Fibroblast of skin of scalp (primary cell): ENCODE data around the gene COQ8A. TPM values are rescaled to one million over a fixed set of nuclear protein-coding genes. Genes with fewer than 3 reads are reported as not detected.
A peak's percentile ranks its signal among the peaks of the same experiment; 100 is the strongest.

Source experiments
- DNase-seq: peaks from one replicate; pipeline ENCODE4 v3.0.0-alpha.2; 2013
- polyA plus RNA-seq, 2 experiments: library from polyadenylated mRNA; unstranded; fragments of 120-200 nt; gene quantifications; one replicate each; pipeline ENCODE4 v1.2.1, GENCODE V29; 2013; ENCODE audit not compliant: insufficient read length in 2 of 2

COQ8A gene
- polyA plus RNA-seq (2013, experiment 1 of 2; ENCODE audit: insufficient read length) = 3.9 TPM
- polyA plus RNA-seq (2013, experiment 2 of 2; ENCODE audit: insufficient read length) = 5.5 TPM

DNA sequence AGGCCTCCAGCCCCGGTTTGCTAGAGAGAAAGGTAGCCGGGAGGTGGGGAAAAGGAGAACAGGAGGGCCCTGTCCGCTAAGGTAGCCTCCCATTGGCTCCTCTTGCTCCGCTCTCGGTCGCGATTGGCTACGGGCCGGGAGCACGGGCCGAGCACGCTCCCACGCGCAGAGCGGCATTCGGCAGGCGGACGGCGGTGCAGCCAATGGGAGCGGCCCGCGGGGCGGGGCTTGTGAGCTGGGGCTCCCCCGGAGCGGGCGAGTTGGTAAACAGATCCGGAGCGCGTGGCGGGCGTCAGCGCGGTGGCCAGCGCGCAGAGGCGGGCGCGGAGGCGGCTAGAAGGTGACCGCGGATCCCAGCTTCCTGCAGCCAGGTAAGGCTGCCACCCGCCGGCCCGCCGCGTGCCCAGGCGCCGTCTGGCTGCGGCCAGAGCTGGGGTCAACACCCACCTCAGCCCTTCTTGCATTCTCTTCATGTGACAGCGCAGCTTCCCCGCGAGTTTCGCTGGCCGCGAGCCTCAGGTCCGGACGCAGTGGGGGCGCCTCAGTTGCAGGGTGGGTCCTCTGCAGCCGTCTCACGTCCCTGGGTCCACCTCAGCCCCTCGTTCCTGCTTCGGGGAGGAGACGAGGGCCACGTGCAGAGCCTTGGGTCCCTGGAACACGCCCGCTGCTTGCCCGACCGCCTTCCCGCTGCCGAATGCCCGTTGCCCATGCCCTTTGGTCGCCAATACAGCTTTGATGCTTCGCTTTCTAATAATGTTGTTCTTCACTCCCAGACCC, at the start of gene COQ8A:
COQ8A (plus strand) TSS at position 266 of the 777 bp plus-strand sequence. CDS start 21,092 bp downstream, outside the sequence.
- DNase-seq = peak; percentile 100

DNA sequence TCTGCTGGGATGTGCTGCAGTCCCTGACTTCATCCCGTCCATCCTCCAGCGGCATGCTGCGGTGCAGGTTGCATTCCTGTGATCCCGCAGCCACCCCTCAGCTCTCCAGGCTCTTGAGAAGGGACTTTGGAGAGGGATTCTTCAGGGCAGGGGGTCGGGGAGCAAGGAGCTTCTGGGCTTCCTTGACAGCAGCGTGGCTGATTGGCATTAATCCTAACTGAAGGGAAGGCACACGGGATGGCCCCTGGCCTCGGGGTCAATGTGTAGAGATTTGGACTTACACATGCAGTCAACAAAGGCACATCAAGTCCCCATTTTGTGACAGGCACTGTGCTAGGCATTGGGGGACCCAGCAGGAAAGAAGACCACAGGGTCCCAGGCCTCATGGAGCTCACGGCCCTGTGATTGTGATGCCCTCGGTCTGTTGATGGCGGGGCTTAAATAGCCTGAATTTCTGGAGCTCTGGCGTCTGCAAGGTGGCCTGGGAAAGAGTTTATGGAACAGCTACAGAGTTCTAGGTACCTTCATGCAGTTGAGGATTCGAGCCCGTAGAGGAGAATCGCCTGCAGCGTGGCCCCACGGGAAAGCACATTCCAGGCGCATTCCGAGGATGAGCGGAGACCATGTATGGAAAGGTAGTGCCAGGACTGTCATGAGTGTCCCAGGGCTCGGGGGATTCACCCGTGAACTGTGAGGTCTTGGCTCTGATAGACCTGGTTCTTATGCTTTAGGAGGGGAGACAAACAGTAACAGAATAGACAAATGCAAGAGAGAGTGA, 49.6 kb upstream of the COQ8A start:
- DNase-seq = no peak

DNA sequence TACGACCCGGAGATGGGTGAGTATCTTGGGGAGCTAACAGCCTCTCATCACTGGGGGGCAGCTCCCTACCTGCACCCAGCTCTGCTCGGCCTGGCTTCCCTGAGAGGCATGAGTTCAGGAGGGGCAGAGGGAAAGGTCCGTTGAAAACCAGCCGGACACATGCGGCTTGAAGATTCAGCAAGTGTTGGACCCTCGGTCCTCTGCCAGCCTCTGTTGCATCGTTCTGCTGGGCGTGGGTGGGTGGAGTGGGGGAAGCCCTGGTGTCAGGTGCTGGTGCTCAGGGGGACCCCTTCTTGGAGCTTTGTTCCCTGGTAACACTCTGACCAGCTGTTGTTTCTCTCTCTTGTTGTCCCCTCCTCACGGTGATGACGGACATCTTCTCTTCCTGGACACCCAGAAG, 48.7 kb upstream of the COQ8A start:
- no peak for DNase-seq

DNA sequence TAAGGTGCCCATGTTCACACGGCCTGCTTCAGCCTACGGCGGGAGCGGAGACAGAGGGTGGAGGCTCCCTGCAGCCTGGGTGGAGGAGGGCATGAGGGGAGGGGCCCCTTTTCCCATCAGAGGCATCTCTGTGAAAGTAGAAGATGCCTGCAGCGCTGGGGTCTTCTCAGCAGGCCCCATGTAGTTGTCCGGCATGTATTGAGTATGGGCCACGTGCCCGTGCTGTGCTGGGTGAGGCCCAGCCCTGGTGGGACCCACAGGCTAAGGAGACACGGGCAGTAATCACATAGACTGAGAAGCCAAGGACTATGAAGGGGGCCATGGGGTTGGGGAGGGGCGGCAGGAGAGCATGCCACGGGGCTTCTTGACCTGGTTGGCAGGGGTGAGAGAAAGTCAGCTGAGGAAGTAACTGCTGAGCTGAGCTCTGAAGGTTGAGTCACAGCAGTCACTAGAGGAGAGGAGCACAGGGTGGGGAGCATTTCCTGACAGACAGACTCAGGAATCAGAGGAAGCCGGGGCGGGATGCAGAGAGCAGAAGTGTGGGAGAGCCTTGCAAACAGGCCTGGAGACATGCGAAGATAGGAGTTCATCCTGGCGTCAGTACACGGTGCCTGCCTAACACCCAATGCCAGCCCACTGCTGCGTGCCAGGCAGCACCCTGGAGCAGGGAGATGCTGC, 48.1 kb upstream of the COQ8A start:
- DNase-seq = peak; percentile 8

DNA sequence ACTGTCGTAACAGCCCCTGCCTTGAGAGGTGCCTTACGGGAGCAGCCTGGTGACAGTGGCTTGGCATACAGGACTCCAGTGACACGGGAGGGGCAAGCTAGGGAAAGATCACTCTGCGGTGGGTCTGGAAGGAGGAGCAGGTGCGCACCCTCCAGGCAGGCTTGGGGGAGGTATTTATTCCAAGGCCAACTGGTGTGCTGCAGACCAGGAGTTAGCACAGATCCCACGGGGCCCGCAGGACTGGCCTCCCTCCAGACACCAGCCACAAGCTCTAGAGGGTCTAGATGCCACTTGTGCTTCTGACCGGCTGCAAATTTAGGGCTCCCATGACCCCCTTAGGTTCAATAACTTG, 47.6 kb upstream of the COQ8A start:
- DNase-seq = no peak

DNA sequence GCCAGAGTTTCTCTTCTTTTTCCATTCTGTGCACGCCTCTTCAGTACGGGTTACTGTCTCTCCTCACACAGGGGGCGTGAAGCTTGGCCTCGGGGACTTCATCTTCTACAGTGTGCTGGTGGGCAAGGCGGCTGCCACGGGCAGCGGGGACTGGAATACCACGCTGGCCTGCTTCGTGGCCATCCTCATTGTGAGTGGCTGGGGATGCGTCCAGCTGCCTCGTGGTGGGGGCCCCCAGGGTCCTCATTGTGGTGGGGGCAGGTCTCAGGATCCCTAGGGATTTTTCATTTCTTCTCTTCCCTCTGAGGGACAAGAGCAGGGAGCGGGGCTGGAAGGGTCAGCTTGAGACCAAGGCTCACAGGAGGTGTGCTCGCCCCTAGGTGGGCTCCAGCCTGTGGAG, 46.2 kb upstream of the COQ8A start:
- no peak for DNase-seq

DNA sequence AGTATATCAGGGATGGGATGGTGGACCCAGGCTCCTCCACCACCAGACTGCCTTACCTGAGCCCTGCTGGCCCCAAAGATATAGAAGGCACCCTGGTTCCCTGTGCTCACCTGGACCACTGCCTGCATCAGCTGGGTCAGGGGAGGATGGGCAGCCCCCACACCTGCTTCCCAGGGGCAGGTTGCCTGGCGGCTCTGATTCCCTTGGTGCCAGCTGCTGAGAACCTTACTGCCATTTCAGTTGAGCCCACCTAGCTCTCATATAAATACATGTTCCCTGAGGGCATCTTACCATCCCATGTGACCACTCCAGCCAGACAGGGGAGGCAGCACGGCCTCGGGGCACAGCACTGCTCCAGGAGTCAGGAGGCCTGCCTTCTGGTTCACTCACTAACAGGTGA, 45.3 kb upstream of the COQ8A start:
- DNase-seq = no peak

DNA sequence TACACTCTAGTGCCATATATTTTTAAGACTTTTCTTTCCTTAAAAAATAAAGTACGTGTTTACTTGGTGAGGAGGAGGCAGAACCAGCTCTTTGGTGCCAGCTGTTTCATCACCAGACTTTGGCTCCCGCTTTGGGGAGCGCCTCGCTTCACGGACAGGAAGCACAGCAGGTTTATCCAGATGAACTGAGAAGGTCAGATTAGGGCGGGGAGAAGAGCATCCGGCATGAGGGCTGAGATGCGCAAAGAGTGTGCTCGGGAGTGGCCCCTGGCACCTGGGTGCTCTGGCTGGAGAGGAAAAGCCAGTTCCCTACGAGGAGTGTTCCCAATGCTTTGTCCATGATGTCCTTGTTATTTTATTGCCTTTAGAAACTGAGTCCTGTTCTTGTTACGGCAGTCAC, 44.5 kb upstream of the COQ8A start:
- no peak for DNase-seq

DNA sequence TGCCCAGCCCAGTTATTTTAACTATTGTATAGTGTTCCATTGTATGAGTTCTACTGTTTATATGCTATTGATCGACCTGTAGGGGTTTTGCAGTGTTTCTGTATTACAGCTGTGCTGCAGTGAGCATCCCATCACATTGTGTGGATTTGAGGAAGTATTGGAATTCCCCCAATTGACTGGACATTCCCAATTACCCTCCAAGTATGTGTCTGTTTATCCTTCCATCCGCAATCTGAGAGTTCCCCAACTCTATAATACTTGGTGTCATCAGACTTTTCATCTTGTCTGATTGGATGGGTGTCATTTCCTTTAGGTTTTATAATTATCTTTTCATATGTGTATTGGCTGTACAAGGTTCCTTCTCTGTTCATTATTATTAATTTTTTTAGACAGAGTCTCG, 41.8 kb upstream of the COQ8A start:
- no peak for DNase-seq

DNA sequence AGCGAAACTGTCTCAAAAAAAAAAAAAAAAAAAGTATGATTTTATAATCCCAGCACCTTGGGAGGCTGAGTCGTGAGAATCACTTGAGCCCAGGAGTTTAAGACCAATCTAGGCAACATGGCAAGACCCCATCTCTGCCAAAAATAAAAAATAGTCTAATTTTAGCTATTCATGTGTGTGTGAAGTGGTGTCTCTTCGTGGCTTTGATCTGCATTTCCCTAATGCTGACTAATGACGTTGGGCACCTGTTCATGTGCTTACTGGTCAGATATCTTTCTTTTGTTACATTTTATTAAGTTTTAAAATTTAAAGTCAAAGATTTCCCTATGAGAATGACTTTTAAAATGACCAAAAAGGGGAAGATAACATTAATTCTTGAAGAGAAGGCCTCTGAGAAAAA, 38.7 kb upstream of the COQ8A start:
- no peak for DNase-seq

DNA sequence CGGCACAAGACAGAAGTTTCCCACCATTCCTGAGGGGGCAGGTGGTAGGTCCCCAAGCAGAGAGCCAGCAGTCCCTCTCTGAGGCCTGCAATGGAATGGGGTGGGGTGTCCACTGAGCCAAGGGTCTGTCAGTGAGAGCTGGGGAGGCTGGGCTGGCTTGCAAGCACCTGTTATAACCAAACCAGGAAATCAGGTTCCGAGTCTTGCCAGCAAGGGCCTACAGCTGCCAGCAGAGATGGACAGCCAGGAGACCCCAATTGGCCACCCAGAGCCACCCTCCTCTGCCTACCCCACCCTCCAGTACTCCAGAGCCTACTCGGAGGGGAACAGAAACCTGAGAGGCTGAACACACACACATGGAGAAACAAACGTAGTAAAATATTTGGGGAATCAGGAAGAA, 37.5 kb upstream of the COQ8A start:
- no peak for DNase-seq

DNA sequence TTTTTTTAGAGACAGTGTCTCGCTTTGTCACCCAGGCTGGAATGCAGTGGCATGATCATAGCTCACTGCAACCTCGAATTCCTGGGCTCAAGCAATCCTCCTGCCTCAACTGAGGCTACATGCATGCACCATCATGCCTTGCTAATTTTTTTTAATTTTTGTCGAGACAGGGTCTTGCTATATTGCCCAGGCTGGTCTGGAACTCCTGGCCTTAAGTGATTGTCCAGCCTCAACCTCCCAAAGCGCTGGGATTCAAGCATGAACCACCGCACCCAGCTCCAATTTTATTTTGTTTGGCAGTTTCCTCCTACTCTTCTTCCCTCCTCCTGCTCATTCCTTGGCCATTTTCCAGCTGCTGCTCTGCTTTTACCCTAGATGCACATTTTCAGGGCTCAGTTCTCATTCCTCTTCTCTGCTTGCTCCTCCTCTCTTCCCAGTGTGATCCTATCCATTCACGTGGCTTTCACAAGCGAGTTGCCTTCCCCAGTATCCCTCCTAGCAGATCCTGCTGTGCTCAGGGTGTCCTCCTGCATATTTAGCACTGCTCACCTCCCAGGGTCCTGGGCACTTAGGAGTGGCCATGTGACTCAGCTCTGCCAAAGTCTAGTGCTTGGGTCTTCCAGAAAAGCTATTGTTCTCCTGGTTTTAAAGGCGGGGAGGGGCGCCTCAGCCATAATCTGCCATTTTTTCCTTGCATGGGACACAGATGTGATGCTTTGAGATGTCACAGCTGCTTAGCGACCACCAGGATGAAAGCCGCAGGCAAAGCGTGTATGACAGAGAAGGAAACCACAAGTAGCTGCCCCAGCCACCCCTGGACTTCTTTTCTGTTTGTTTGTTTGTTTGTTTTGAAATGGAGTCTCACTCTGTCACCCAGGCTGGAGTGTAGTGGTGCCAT, 36.0 kb upstream of the COQ8A start:
- peak; percentile 92 for DNase-seq

DNA sequence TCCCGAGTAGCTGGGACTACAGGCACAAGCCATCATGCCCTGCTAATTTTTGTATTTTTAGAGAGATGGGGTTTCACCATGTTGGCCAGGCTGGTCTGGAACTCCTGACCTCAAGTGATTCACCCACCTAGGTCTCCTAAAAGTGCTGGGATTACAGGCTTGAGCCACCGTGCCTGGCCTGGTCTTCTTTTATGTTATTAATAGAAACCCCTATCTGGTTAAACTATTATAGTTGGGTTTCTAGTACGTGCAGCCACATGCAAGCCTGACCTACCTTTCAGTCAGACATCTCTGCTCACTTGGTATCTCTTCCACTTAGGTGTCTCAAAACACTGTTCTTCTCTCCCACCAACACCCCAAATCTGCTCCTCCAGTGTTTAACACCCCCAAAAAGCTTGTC, 35.3 kb upstream of the COQ8A start:
- no peak for DNase-seq

DNA sequence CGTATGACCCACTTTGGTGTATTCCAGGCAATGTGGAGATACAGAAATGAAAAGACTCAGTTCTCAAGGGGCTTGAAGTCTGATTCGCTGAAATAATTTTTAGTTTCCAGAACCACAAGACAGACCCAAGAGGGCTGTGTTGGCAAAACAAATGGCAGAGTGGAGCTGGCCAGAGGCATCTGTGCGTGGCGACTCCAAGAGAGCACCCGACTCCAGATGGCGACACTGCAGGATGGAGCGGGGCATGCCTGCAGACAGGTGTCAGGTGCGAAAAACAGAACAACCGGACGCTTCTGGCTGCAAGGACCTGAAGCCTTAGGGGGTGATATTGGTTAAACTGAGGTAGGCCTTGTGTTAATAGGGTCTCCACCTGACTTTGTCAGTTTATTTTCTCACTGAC, 31.7 kb upstream of the COQ8A start:
- no peak for DNase-seq

DNA sequence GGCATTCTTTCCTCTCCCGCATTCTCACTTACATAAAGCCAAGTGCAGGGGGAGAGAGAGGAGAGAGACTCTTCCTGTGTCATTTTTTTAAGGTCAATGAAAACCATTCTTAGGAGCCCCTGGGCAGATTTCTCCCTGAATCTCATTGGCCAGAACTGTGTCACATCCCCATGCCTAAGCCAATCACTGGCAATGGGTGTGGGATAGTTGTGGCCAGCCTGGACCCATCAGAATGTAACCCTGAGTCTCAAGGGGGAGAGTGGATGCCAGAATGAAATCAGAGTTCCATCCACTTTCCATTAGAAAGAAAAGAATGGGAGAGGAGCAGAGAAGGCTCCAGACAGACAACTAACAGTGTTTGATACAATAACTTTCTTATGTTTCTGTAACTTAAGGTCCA, 31.2 kb upstream of the COQ8A start:
- DNase-seq = peak; percentile 21

DNA sequence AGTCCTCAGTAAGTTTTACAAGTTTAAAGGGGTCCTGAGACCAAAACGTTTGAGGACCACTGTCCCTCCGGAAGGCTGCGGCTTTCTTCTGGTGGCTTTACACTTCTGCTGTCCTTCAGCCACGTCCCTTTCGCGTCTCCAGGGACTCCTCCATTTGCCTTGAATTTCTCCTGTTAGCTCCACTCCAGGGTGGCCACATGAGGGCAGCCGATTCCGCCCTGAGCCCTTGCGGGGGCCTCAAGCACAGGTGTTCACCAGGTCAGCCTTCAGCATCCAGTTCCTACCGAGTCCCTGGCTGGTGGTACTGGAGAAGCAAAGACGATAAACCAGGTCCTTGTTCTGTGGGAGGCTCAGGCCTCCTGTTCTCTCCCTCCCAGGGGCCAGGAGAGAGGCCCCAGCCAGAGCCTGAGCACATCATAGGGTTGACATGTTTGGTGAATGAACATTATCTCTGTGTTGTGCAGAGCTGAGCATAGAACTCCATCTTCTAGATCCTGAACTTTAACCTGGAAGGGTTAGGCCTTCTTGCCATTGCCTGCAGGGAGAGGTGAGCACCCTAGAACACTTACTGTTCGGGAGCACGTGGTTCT, 27.4 kb upstream of the COQ8A start:
- DNase-seq = peak; percentile 9

DNA sequence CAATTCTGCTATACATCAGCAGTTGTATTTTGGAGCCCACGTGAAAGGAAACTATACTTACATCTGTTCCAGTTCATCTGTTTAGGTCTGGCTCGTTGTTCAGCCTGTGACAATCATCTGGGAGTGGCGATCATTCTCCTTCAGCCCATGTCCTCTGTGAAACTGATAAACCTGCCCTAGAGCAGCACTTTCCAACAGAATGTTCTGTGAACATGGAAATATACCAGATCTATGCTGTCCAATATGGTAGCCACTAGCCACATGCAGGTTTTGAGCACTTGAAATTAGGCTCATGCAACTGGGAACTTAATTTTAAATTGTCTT, 24.5 kb upstream of the COQ8A start:
- DNase-seq = no peak

DNA sequence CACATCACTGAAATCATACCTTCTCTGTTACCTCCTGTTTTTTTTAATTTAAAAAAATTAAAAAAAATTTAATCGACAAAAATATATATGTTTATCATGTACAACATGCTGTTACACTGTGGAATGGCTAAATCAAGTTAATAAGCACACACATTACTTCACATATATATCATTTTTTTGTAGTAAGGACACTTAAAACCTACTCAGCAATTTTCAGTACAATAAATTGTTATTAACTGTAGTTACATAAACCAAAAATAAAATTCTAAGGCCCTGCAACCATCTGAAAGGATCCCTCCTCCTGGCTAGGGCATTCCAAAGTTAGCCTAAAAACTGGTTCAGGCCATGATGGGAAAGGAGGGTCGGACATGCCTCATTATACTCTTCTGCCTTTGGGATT, 23.6 kb upstream of the COQ8A start:
- DNase-seq = no peak

DNA sequence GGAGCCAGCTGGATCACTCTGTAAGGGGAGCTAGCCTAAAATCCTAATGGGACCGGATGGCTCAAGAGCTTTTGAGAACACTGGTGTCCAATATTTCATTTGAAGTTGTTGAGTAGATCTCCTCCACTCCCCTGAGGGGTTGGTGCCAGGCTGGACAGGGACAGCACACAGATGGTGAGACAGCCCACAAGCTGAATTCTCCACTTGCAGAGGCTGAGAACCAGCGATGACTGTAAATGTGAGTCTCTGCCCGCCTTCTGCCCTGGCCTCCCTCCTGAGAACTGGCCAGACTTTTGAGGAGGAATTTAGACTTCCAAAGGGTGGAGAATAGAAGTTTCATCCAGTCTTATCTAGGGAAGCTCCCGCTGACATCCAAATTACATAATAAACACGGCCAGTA, 20.5 kb upstream of the COQ8A start:
- DNase-seq = no peak

DNA sequence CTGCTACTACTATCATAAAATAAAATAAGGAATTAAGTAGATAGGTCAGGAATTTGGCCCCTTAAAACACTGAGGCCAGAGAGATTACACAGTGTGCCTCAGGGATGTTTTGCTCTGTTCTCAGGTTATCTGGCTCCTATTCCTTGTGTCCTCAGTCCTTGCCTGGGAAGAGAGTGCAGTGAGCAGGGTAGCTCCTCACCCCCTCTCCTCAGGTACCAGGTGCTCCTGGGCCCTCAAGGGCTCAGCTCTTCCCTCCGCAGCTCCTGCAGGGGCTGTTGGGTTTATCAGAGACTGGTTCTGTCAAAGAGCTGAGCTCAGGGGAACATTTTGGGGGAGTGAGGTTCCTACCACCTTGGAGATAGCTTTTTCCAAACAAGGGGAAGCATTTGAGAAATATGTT, 20.1 kb upstream of the COQ8A start:
- DNase-seq = no peak

DNA sequence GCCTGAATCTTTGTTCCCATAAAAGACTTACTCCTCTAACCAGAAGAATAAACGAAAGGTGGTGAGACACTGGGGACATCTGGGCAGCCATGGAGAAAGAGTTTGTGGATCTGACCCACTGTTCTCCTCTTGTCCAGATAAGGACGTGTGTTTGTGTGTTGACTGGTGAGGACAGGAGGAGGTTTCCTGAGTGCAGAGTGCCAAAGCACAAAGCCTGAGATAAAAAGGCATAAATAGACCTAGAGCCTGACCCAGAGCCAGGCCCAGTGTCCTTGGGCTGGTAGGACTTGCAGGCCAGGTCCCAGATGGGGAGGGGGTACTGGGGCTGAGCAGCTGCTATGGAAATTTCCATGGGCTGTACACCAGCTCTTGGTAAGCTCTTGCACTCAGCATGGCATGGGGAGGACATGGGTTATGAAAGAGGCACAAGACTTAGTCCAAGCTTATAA, 19.6 kb upstream of the COQ8A start:
- no peak for DNase-seq

DNA sequence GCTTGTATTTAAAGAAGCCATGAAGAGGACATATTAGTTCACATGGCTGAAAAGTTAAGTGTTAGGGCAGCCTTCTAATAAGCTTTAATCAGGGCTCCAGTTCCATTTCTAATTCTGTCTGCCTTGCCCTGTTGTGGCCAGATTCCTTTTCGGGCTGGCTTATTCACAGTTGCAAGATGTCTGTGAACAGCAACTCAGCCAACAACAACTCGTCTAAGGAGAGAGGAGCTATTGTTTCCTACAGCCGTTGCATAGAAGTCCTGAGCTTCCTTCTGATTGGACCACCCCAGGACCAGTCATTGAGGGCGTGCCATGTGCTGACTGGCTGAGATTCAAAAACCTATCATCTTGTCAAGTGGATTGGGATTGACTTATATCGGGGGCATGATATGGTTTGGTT, 18.6 kb upstream of the COQ8A start:
- no peak for DNase-seq
